GM18502 (cell line): ENCODE data around the gene TMOD1.
"Not testable (repeated sequence)": the region's sequence is repeated elsewhere in the genome, so short reads cannot be mapped to it uniquely, and the experiment has no call there.

Source experiments
- ATAC-seq: cut with Tn5 transposase; IDR thresholded peaks from one replicate; pipeline ENCODE4 v1.9.1; 2021; ENCODE audit warnings: mild to moderate bottlenecking; ENCODE audit not compliant: unreplicated experiment, poor library complexity

Gene TMOD1

GRCh38 chr9:97497558-97498375 lies 3.7 kb upstream of the TMOD1 start:
- not testable (repeated sequence) for ATAC-seq

DNA sequence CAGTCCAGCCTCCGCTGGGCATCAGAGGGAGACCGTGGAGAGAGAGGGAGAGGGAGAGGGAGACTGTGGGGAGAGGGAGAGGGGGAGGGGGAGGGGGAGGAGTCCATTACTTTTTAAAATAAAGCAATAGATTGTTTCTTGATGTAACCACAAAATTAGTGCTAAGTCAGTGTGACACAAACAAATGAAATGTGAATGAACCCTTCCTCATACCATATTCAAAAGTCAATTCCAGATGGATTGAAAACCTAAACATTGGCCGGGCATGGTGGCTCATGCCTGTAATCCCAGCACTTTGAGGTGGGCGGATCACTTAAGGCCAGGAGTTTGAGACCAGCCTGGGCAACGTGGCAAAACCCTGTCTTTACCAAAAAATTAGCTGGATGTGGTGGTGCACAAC lies 2.6 kb upstream of the TMOD1 start:
- not testable (repeated sequence) for ATAC-seq

DNA sequence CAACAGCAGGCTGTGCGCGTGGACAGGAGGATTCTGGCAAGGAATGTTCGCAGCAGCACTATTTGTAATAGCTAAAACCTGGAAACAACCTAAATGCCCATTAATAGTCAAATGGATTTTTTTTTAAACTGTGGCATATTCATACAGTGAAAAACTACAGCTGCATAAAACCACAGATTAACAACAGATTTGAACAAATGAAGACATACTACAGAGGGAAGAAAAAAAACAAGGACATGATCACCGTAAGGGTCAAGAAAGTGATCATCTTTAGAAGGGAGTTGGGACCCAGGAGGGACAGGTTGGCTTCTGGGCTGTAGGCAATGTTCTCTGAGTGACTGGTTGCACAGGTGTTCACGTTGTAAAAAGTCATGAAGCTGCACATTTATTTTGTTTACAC lies 1.2 kb upstream of the TMOD1 start:
- no peak for ATAC-seq

DNA sequence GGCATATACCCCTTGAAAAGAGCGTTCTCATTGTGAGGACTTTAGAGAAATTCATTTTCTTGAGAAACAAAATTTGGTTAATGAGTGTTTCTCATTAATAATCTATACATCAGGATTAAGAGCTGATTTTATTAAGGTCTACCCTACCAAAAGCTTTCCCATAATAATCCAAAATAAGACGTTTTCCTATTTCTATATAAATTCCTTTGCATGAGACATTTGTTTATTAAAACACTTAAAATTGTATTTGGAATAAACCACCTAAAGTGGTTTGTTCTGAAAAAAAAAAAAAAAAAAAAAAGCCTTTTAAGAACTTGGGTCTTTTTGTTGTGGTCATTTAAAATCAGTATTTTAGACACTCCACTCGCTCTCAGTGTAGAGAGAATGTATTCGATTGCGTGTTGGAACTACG lies 695 bp upstream of the TMOD1 start:
- no peak for ATAC-seq

GRCh38 chr9:97501972-97502221 lies 431 bp downstream of the TMOD1 start:
- ATAC-seq = peak; percentile 37

DNA sequence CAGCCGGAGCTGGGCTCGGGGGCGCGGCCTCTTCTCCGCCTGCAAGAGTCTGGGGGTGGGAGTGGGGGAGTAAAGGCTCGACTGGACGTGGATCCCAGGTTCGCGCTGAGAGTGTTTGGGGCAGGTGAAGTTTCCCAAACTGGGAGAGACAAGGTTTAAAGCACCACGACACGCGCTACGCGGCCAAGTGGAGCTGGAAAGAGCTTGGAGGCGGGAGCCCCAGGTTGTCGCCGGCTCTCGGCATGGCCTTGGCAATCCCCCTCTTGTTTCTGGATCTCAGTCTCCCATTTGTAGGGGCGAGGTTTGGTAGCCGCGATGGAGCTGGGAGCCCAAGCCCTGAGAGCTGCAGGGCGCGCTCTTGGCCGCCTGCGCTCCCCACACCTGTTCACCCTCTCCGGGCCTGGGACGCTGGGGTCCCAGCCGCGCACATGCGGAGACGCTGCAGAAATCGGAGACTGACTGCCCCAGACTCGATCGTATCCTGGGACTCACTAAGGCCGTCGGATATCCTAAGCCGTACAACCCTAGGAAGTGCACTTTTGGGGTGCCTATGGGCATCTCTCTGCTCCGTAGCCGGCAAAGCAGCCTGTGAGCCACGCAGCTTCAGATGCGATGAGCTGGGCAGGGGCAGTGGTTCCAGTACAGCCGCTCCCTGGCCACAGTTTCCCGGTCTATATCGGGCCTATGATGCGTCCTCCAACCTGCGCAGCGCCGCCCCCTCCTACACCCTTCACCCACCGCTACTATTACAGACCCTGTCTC lies 937 bp downstream of the TMOD1 start:
- peak; percentile 29 for ATAC-seq

GRCh38 chr9:97502984-97503861 lies 1.8 kb downstream of the TMOD1 start:
- no peak for ATAC-seq

- ATAC-seq = no peak
Measured at GRCh38 chr9:97503862-97504210, 2.4 kb downstream of the TMOD1 start.

GRCh38 chr9:97504381-97505216 lies 3.1 kb downstream of the TMOD1 start:
- ATAC-seq = no peak

- no peak for ATAC-seq
Measured at GRCh38 chr9:97505845-97506244, 4.4 kb downstream of the TMOD1 start.

DNA sequence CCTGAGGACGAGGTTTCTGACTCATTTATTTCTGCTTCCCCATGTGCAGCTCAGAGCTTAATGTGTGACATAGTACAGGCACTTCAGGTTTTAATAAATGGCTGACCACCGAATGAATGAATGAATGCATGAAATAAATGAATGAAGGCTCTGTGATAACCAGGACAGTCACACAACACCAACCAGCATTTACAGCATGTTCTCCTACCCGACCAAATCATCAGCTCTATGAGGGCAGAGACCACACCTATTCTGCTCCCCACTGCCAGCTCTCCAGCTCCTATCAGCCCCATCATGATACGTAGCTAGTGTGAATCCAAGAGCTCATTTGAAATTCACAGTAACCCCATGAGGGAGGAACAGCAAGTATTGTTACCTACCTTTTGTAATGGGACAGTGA lies 4.8 kb downstream of the TMOD1 start:
- no peak for ATAC-seq

- ATAC-seq = no peak
Measured at GRCh38 chr9:97506787-97507186, 5.3 kb downstream of the TMOD1 start.

DNA sequence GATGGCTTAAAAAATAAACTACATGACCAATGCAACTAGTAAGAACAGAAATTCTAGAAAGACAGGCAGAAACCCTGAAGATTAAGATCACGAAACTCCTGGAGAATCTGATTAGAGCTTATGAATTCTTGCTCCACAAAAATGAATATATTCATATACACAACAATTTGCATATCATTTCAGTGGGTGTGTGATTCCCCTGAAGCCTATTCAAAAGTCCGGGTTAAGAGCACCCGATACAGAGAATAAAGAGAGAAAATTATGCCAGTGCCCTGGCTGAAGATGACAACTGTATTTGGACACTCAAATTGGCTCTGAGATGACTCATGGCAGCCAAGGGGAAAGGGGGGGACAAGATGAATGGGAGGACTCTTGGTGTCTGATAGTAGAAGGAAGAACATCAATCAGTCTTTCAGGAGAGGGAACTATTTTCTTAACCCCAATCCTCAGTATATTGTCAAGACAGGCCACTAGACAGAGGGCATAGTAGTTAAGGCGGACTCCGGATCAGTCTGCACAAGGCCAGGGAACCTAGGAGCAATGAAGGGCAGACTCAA lies 6.0 kb downstream of the TMOD1 start:
- no peak for ATAC-seq

DNA sequence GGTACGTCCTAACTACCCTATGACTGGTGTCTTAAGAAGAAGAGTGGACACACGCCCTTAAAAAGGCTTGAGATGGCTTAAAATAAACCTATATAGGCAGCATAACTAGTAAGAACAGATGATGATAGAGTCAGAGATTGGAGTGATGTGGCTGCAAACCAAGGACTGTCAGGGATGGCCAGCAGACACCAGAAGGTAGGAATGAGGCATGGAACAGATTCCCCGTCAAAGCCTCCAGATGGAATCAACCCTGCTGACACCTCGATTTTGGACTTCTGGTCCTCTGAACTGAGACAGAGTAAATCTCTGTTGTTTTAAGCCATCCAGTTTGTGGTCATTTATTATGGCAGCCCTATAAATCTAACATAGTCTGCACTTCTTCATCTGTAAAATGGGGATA lies 7.4 kb downstream of the TMOD1 start:
- no peak for ATAC-seq

DNA sequence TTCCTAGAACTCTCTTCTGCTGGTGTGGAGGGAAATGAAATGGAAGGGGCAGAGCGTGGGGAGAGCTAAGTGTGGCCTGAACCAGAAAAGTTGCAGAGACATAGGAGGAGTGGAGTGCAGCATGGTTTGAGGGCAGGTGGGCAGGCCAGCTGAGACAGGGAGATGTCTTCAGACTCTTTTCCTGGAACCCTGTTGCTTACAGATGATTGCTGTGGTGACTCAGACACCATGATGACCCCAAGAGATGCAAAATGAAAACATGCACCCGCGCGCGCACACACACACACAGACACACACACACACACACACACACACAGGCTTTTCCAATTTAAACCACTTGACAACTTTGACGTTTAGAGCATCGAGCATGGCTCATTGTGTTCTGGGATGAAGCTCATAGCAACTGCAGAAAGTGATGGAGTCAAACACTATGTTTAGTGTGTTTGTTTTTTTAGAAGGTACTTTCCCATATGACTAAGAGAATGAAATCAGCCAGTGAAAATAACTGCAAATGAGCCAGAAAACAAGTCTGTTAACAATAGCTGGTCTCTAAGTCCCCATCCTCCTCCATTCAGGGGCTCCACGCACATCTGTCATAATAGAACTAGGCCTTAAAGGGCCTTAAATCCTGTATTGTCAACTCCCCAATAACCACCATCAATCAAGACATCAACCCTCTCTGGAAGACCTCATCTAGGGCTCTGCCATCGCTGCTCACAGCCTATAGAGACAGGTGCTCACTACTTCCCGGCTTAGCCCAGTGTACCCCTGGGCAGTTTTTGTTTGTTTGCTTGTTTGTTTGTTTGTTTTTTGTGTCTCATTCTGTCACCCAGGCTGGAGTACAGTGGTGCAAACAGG lies 9.6 kb downstream of the TMOD1 start:
- peak; percentile 77 for ATAC-seq

GRCh38 chr9:97511655-97512427 lies 10.4 kb downstream of the TMOD1 start:
- peak; percentile 1 for ATAC-seq

DNA sequence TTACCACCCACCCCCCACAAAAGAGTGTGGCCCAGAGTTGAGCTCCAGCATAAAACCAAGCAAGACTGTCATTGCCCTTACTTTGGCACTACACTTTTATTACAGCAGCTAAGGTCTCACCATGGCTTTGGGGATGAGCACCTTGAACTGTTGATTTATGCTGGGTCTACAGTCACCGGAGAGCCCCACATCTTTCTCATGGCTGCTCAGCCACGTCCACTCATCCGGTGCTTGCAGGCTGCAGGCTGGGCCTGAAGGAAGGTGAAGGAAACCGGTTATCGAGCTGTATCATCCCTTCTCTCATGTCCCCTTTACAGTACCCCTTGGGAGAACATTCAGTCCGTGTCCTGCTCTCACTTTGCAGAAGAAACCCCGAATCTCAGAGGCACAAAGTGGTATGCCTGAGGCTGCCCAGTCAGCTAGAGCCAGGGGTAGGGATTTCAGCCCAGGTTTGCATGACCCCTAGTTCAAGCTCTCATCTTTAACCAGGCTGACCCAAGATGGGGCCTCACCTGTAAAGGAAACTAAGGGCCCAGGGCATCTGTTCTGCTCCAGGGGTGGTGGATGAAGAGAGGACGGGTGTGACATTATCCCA lies 11.6 kb downstream of the TMOD1 start:
- no peak for ATAC-seq

GRCh38 chr9:97514531-97514930 lies 13.1 kb downstream of the TMOD1 start:
- ATAC-seq = no peak
